Measurements from ENCODE around the gene PVR. TPM values are rescaled to one million over a fixed set of nuclear protein-coding genes. Genes with fewer than 3 reads are reported as not detected.

Gene PVR
- total RNA-seq, 6 donors from 2014 or later = 40.5 to 89.7 (median 44.2) TPM

DNA sequence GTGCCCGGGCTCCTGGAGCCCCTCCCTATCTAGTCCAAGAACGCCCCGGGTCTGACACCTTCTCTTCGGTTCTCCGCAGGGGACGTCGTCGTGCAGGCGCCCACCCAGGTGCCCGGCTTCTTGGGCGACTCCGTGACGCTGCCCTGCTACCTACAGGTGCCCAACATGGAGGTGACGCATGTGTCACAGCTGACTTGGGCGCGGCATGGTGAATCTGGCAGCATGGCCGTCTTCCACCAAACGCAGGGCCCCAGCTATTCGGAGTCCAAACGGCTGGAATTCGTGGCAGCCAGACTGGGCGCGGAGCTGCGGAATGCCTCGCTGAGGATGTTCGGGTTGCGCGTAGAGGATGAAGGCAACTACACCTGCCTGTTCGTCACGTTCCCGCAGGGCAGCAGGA lies 3.4 kb downstream of the PVR start:
- peaks cover 15 to 47% (median 32%) of the 10 kb centered on the region in 4 donors for H3K36me3 ChIP-seq
- H3K9me3 ChIP-seq = no peaks in the 10 kb centered on the region
- no peak overlapping the region for H3K4me3 ChIP-seq
- 91 to 92% methylated on average over 28 to 29 of the region's 31 CpGs for WGBS, 2 donors
- ATAC-seq (ENCODE audit: low FRiP score in 2 of 2) (no peak), DNase-seq (peak in 1 of 2 donors; percentile 73)
- H3K27me3 ChIP-seq = no peaks in the 10 kb centered on the region
- H3K4me1 ChIP-seq = peaks cover 21 to 35% (median 27%) of the 10 kb centered on the region in 4 donors
- TF ChIP-seq POLR2A (IDR thresholded peaks at IDR 0.05) (no peak), EP300 (IDR thresholded peaks at IDR 0.05) (no peak), POLR2AphosphoS5 (IDR thresholded peaks at IDR 0.05) (no peak)
- TF ChIP-seq, protein P1, sequence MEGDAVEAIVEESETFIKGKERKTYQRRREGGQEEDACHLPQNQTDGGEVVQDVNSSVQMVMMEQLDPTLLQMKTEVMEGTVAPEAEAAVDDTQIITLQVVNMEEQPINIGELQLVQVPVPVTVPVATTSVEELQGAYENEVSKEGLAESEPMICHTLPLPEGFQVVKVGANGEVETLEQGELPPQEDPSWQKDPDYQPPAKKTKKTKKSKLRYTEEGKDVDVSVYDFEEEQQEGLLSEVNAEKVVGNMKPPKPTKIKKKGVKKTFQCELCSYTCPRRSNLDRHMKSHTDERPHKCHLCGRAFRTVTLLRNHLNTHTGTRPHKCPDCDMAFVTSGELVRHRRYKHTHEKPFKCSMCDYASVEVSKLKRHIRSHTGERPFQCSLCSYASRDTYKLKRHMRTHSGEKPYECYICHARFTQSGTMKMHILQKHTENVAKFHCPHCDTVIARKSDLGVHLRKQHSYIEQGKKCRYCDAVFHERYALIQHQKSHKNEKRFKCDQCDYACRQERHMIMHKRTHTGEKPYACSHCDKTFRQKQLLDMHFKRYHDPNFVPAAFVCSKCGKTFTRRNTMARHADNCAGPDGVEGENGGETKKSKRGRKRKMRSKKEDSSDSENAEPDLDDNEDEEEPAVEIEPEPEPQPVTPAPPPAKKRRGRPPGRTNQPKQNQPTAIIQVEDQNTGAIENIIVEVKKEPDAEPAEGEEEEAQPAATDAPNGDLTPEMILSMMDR (IDR thresholded peaks at IDR 0.05) = no peak
- H3K27ac ChIP-seq = peak overlapping the region in 2 of 4 donors; percentile 54 to 67

DNA sequence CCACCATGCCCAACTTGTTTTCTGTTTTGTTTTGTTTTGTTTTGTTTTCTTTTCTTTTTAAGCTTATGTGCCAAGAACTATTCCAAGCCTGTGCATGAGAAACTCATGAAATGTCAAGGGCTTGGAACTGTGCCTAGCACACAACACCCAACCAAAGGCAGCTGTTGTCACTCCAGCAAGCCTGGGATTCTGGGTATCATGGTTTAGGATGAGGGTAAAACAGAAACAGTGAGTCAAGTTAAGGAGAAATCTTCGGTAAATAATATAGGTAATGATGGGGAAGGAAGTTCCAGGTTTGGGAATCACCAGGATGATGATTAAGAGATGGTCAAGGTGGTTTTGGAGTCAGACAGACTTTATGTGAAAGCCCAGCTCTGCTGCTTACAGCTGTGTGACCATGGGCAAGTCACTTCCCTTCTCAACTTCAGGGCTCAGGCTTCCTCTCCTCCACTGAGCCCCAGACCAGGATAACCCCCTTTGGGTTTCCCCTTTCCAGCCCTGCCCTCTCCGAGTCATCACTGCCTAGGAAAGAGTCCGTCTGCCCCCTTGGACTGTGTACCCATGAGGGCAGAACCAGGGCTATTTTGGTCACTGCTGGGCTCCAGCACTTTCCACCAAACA lies 5.0 kb downstream of the PVR start:
- Histone ChIP-seq H3K27me3 (no peaks in the 10 kb centered on the region), H3K9me3 (no peaks in the 10 kb centered on the region), H3K4me3 (no peak overlapping the region), H3K27ac (peak overlapping the region in 2 of 4 donors; percentile 57 to 67), H3K4me1 (peaks cover 21 to 35% (median 25%) of the 10 kb centered on the region in 4 donors), H3K36me3 (peaks cover 15 to 63% (median 46%) of the 10 kb centered on the region in 4 donors)
- TF ChIP-seq POLR2A (IDR thresholded peaks at IDR 0.05) (no peak), POLR2AphosphoS5 (IDR thresholded peaks at IDR 0.05) (peak in 1 of 2 donors; percentile 1)
- 71 to 74% methylated on average over 3 of the region's 3 CpGs for WGBS, 2 donors
- DNase-seq (peak in 1 of 2 donors; percentile 28), ATAC-seq (ENCODE audit: low FRiP score in 2 of 2) (no peak)

DNA sequence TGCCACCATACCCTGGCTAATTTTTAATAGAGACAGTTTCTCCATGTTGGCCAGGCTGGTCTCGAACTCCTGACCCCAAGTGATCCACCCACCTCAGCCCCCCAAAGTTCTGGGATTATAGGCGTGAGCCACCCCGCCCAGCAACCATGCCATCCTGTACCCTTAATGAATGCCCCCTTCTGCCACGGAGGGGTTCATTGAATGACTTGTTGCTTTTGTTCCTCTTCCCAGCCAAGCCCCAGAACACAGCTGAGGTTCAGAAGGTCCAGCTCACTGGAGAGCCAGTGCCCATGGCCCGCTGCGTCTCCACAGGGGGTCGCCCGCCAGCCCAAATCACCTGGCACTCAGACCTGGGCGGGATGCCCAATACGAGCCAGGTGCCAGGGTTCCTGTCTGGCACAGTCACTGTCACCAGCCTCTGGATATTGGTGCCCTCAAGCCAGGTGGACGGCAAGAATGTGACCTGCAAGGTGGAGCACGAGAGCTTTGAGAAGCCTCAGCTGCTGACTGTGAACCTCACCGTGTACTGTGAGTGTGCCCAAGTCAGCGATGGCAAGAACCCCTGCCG lies 6.0 kb downstream of the PVR start:
- 90 to 97% methylated on average over 10 to 12 of the region's 15 CpGs for WGBS, 2 donors
- TF ChIP-seq POLR2AphosphoS5 (IDR thresholded peaks at IDR 0.05) = no peak
- TF ChIP-seq, protein P1 (IDR thresholded peaks at IDR 0.05) = no peak
- no peak for TF ChIP-seq EP300 (IDR thresholded peaks at IDR 0.05)
- no peak for TF ChIP-seq POLR2A (IDR thresholded peaks at IDR 0.05)
- no peaks in the 10 kb centered on the region for H3K27me3 ChIP-seq
- no peak for ATAC-seq (ENCODE audit: low FRiP score in 2 of 2)
- no peak overlapping the region for H3K27ac ChIP-seq
- H3K4me3 ChIP-seq = no peak overlapping the region
- H3K9me3 ChIP-seq = no peaks in the 10 kb centered on the region
- DNase-seq = no peak
- H3K36me3 ChIP-seq = peaks cover 15 to 69% (median 49%) of the 10 kb centered on the region in 4 donors
- H3K4me1 ChIP-seq = peaks cover 21 to 32% (median 29%) of the 10 kb centered on the region in 4 donors

DNA sequence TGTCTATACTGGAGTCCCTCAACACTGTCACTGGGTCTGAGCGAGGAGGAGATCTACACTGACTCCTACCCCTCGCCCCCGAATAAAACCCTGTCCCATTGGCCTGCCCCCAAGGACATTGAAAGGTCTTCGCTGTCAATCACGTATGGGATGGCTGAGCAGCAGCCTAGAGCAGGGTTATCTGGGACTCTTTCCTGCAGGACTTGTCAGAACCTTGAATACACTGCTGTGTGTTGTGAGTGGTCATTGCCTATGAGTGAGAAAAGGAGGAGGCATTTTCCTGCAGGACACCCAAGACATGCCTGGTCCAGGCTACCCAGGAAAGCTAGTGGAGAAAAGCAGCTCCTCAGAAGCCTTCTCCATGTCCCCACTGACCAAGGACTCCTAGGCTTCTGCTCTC lies 9.6 kb downstream of the PVR start:
- Histone ChIP-seq H3K36me3 (peaks cover 18 to 89% (median 56%) of the 10 kb centered on the region in 4 donors), H3K27me3 (no peaks in the 10 kb centered on the region), H3K27ac (peak overlapping the region in 1 of 4 donors; percentile 52), H3K4me1 (peaks cover 6 to 17% (median 9%) of the 10 kb centered on the region in 4 donors), H3K4me3 (no peak overlapping the region), H3K9me3 (no peaks in the 10 kb centered on the region)
- ATAC-seq (ENCODE audit: low FRiP score in 2 of 2) (no peak), DNase-seq (no peak)
- WGBS, 2 donors = 89 to 95% methylated on average over 5 of the region's 5 CpGs
- TF ChIP-seq EP300 (IDR thresholded peaks at IDR 0.05) (no peak), POLR2A (IDR thresholded peaks at IDR 0.05) (no peak), POLR2AphosphoS5 (IDR thresholded peaks at IDR 0.05) (no peak)
- TF ChIP-seq, protein P1 (IDR thresholded peaks at IDR 0.05) = no peak

DNA sequence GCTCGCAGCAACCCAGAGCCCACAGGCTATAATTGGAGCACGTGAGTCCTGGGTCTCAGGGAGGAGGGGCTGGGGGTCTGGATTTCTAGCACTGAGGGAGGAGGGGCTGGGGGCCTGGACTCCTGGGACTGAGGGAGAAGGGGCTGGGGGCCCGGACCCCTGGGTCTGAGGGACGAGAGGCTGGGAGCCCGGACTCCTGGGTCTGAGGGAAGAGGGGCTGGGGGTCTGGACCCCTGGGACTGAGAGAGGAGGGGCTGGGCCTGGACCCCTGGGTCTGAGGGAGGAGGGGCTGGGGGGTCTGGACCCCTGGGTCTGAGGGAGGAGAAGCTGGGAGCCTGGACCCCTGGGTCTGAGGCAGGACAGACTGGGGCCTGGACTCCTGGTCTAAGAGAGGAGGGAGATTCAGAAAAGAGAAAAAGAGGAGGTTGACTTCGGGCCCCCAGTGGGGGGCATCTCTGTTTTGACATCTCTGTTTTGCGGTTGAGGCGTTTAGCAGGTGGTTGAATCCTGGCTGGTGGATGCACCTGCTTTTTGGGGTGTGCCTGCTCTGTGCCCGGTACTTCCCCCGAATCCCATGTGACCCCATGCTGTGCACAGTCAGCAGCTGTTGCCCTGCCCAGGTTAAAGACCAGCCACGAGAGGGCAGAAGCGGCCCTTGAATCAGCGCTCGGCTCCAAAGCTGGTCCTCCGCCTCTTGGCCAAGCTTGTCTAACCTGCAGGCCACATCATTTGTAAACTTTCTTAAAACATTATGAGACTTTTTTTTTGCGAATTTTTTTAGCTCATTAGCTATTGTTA lies 10.5 kb downstream of the PVR start:
- no peaks in the 10 kb centered on the region for H3K27me3 ChIP-seq
- H3K9me3 ChIP-seq = no peaks in the 10 kb centered on the region
- DNase-seq = peak in 1 of 2 donors; percentile 91
- H3K4me1 ChIP-seq = peaks cover 0 to 10% (median 2%) of the 10 kb centered on the region in 4 donors
- 38 to 40% methylated on average over 13 to 16 of the region's 16 CpGs for WGBS, 2 donors
- H3K27ac ChIP-seq = peak overlapping the region in 1 of 4 donors; percentile 52
- no peak overlapping the region for H3K4me3 ChIP-seq
- peaks cover 22 to 93% (median 63%) of the 10 kb centered on the region in 4 donors for H3K36me3 ChIP-seq
- peak; percentile 81 to 83 for ATAC-seq (ENCODE audit: low FRiP score in 2 of 2)
- TF ChIP-seq POLR2AphosphoS5 (IDR thresholded peaks at IDR 0.05) = peak in 1 of 2 donors; percentile 26
- TF ChIP-seq, protein P1 (IDR thresholded peaks at IDR 0.05) = peak; percentile 59 to 81 (median 72)
- no peak for TF ChIP-seq POLR2A (IDR thresholded peaks at IDR 0.05)
- TF ChIP-seq EP300 (IDR thresholded peaks at IDR 0.05) = no peak
